Breast epithelium (tissue), 3 donors: ENCODE measurements around the gene TRNT1.

Experiments
- POLR2A ChIP-seq: fragments of 450-650 bp; IDR thresholded peaks from one replicate; pipeline ENCODE4 v1.6.1; 2016; ENCODE audit warnings: antibody characterized with exemption, mild to moderate bottlenecking, moderate library complexity
- TF ChIP-seq, protein P1 (sequence below), 3 donors: fragments of 450-650 bp; IDR thresholded peaks; one replicate each; pipeline ENCODE4 v1.5.1; 2016 to 2017; ENCODE audit warnings: antibody characterized with exemption in 3 of 3, mild to moderate bottlenecking in 3 of 3, moderate library complexity in 3 of 3

DNA sequence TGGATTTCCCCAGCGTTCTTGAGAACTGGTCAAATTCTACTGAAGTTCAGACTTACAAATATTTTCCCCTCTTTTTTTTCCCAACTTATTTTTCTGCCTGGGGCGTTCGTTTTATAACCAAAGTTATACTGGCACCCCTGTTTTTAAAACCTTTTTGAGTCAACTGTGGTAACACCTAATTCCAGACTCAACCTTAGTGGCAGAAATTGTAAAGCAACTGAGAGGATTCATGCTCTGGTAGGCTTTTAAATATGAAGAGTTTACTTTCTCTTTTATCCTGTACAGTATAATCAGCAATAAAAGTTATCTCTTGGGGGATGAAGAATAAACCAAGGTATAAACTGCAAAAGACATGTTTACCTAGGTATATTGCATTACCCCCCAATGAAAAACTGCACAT, 18.9 kb upstream of the TRNT1 start:
- TF ChIP-seq POLR2A: no peak
- TF ChIP-seq, protein P1, sequence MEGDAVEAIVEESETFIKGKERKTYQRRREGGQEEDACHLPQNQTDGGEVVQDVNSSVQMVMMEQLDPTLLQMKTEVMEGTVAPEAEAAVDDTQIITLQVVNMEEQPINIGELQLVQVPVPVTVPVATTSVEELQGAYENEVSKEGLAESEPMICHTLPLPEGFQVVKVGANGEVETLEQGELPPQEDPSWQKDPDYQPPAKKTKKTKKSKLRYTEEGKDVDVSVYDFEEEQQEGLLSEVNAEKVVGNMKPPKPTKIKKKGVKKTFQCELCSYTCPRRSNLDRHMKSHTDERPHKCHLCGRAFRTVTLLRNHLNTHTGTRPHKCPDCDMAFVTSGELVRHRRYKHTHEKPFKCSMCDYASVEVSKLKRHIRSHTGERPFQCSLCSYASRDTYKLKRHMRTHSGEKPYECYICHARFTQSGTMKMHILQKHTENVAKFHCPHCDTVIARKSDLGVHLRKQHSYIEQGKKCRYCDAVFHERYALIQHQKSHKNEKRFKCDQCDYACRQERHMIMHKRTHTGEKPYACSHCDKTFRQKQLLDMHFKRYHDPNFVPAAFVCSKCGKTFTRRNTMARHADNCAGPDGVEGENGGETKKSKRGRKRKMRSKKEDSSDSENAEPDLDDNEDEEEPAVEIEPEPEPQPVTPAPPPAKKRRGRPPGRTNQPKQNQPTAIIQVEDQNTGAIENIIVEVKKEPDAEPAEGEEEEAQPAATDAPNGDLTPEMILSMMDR (IDR thresholded peaks at IDR 0.05): no peak
